IMR-90 (cell line): Measurements from ENCODE around the gene CLDN10. TPM values are rescaled to one million over a fixed set of nuclear protein-coding genes. Genes with fewer than 3 reads are reported as not detected.

Experiments
- ATAC-seq: fragments of 200-7000 bp; cut with Tn5 transposase; 2 replicates; pipeline ENCODE4 v1.9.1; 2020; ENCODE audit warnings: low read depth, mild to moderate bottlenecking, moderate library complexity
- BruUV-seq: library from RNA; stranded (reverse); fragments of 400-500 nt; replicated peaks from 2 replicates; lab custom pipeline; 2021; lab: Mats Ljungman, UMichigan
- CTCF ChIA-PET: fragments of 300-600 bp; formaldehyde crosslinking; extraction: SDS; loops from one replicate; lab custom pipeline; 2021; ENCODE audit warnings: antibody characterized with exemption; lab: Yijun Ruan, JAX
- POLR2A ChIA-PET: fragments of 300-600 bp; sonication (Branson Sonifier 250); formaldehyde crosslinking; loops from one replicate; lab custom pipeline; 2022; ENCODE audit warnings: antibody characterized with exemption; ENCODE audit not compliant: unreplicated experiment; lab: Charles Lee
- DNase-seq: peaks from one replicate; pipeline ENCODE4 v3.0.0; 2013
- H2AFZ ChIP-seq: replicated peaks from 2 replicates; pipeline ENCODE3; 2013; ENCODE audit warnings: low read length, mild to moderate bottlenecking; ENCODE audit not compliant: poor library complexity
- H2AK5ac ChIP-seq: 2 replicates; pipeline ENCODE4 v1.6.1; 2013; ENCODE audit warnings: low read depth, low read length, inconsistent platforms
- H2AK9ac ChIP-seq: replicated peaks from 2 replicates; pipeline ENCODE3; 2013; ENCODE audit warnings: mild to moderate bottlenecking, low read depth, low read length, moderate library complexity; ENCODE audit not compliant: poor library complexity
- H2BK120ac ChIP-seq: 2 replicates; pipeline ENCODE4 v1.6.1; 2013; ENCODE audit warnings: low read depth, low read length, inconsistent platforms
- H2BK15ac ChIP-seq: 3 replicates; pipeline ENCODE4 v1.6.1; 2013; ENCODE audit warnings: low read depth, low read length, inconsistent platforms
- H2BK20ac ChIP-seq: 2 replicates; pipeline ENCODE4 v1.6.1; 2013; ENCODE audit warnings: low read depth, mild to moderate bottlenecking, inconsistent platforms, low read length, moderate library complexity
- H2BK5ac ChIP-seq: 2 replicates; pipeline ENCODE4 v1.6.1; 2013; ENCODE audit warnings: mild to moderate bottlenecking, low read depth, low read length, inconsistent platforms; ENCODE audit not compliant: poor library complexity, severe bottlenecking
- H3K14ac ChIP-seq: replicated peaks from 2 replicates; pipeline ENCODE4 v1.6.1; 2013; ENCODE audit warnings: low read depth, low read length, inconsistent platforms
- H3K18ac ChIP-seq: 2 replicates; pipeline ENCODE4 v1.6.1; 2013; ENCODE audit warnings: low read depth, low read length, control low read depth
- H3K23ac ChIP-seq: 2 replicates; pipeline ENCODE4 v1.6.1; 2013; ENCODE audit warnings: low read depth, low read length, inconsistent platforms
- H3K27ac ChIP-seq: 2 replicates; pipeline ENCODE4 v1.5.1; 2013; ENCODE audit warnings: mild to moderate bottlenecking, control low read depth, low read length; ENCODE audit not compliant: insufficient read depth
- H3K27me3 ChIP-seq: 2 replicates; pipeline ENCODE4 v1.6.1; 2013; ENCODE audit warnings: low read length; ENCODE audit not compliant: control insufficient read depth, insufficient read depth
- H3K36me3 ChIP-seq: 2 replicates; pipeline ENCODE4 v1.6.1; 2013; ENCODE audit warnings: low read length, mixed read lengths; ENCODE audit not compliant: control insufficient read depth, insufficient read depth
- H3K4ac ChIP-seq: 2 replicates; pipeline ENCODE4 v1.6.1; 2013; ENCODE audit warnings: low read depth, low read length, inconsistent platforms
- H3K4me1 ChIP-seq: 2 replicates; pipeline ENCODE4 v1.6.1; 2013; ENCODE audit warnings: low read length, mixed read lengths; ENCODE audit not compliant: control insufficient read depth, insufficient read depth
- H3K4me2 ChIP-seq: 2 replicates; pipeline ENCODE4 v1.6.1; 2013; ENCODE audit warnings: low read depth, mild to moderate bottlenecking, control low read depth, low read length, moderate library complexity
- H3K4me3 ChIP-seq: 2 replicates; pipeline ENCODE4 v1.5.1; 2013; ENCODE audit warnings: low read depth, mild to moderate bottlenecking, control low read depth, low read length, moderate library complexity; ENCODE audit not compliant: insufficient read depth
- H3K56ac ChIP-seq: 2 replicates; pipeline ENCODE4 v1.6.1; 2013; ENCODE audit warnings: low read length, inconsistent platforms; ENCODE audit not compliant: insufficient read depth; ENCODE audit errors: extremely low read depth
- H3K79me1 ChIP-seq, 2 experiments: 2 replicates each; pipeline ENCODE4 v1.6.1; 2013; ENCODE audit warnings: low read length in 2 of 2, inconsistent platforms in 1 of 2, low read depth in 1 of 2
- H3K9ac ChIP-seq: 2 replicates; pipeline ENCODE4 v1.6.1; 2013; ENCODE audit warnings: low read depth, low read length, control low read depth
- H3K9me1 ChIP-seq: 2 replicates; pipeline ENCODE4 v1.6.1; 2013; ENCODE audit warnings: low read length, inconsistent platforms; ENCODE audit not compliant: insufficient read depth
- H3K9me3 ChIP-seq: 2 replicates; pipeline ENCODE4 v1.6.1; 2013; ENCODE audit warnings: low read length; ENCODE audit not compliant: control insufficient read depth, insufficient read depth
- H4K20me1 ChIP-seq: 2 replicates; pipeline ENCODE4 v1.6.1; 2013; ENCODE audit warnings: low read length, inconsistent platforms; ENCODE audit not compliant: insufficient read depth
- H4K5ac ChIP-seq: 2 replicates; pipeline ENCODE4 v1.6.1; 2013; ENCODE audit warnings: mild to moderate bottlenecking, low read depth, low read length, control low read depth
- H4K8ac ChIP-seq, 2 experiments: 2 replicates each; pipeline ENCODE4 v1.6.1; 2013; ENCODE audit warnings: low read depth in 2 of 2, low read length in 2 of 2, control low read depth in 1 of 2, inconsistent platforms in 1 of 2
- H4K91ac ChIP-seq: 2 replicates; pipeline ENCODE4 v1.6.1; 2013; ENCODE audit warnings: low read depth, low read length, inconsistent platforms; ENCODE audit not compliant: insufficient read depth
- BHLHE40 ChIP-seq: fragments of 150-350 bp; IDR thresholded peaks from 2 replicates; pipeline ENCODE4 v1.6.1; 2016; ENCODE audit warnings: mild to moderate bottlenecking, low read depth, low read length
- CEBPB ChIP-seq: IDR thresholded peaks from 2 replicates; pipeline ENCODE4 v1.6.1; 2012; ENCODE audit warnings: low read depth, low read length, improper control_type of control experiment
- CHD1 ChIP-seq: IDR thresholded peaks from 2 replicates; pipeline ENCODE4 v1.6.1; 2012; ENCODE audit warnings: low read depth, low read length, improper control_type of control experiment
- CTCF ChIP-seq: conservative IDR thresholded peaks from 2 replicates; pipeline ENCODE4 v1.5.1; 2012; ENCODE audit warnings: mild to moderate bottlenecking, low read depth, low read length, improper control_type of control experiment
- ELK1 ChIP-seq: fragments of 150-350 bp; IDR thresholded peaks from 2 replicates; pipeline ENCODE4 v1.6.1; 2016; ENCODE audit warnings: low read depth, mild to moderate bottlenecking, low read length, moderate library complexity, borderline replicate concordance
- FOS ChIP-seq: fragments of 150-350 bp; IDR thresholded peaks from 2 replicates; pipeline ENCODE4 v1.6.1; 2016; ENCODE audit warnings: low read depth, low read length
- MAFK ChIP-seq: IDR thresholded peaks from 2 replicates; pipeline ENCODE4 v1.6.1; 2012; ENCODE audit warnings: low read depth, low read length, improper control_type of control experiment
- MAZ ChIP-seq: IDR thresholded peaks from 2 replicates; pipeline ENCODE4 v1.6.1; 2012; ENCODE audit warnings: low read depth, mild to moderate bottlenecking, low read length, improper control_type of control experiment, moderate library complexity, borderline replicate concordance
- MXI1 ChIP-seq: IDR thresholded peaks from 2 replicates; pipeline ENCODE4 v1.6.1; 2012; ENCODE audit warnings: low read depth, mild to moderate bottlenecking, low read length, moderate library complexity, borderline replicate concordance
- NFE2L2 ChIP-seq: fragments of 150-350 bp; IDR thresholded peaks from 2 replicates; pipeline ENCODE4 v1.6.1; 2016; ENCODE audit warnings: low read depth, mild to moderate bottlenecking, low read length
- POLR2A ChIP-seq: IDR thresholded peaks from 2 replicates; pipeline ENCODE4 v1.6.1; 2012; ENCODE audit warnings: mild to moderate bottlenecking, low read depth, low read length
- RAD21 ChIP-seq: IDR thresholded peaks from 2 replicates; pipeline ENCODE4 v1.6.1; 2012; ENCODE audit warnings: low read length, improper control_type of control experiment
- RCOR1 ChIP-seq: IDR thresholded peaks from 2 replicates; pipeline ENCODE4 v1.6.1; 2012; ENCODE audit warnings: mild to moderate bottlenecking, low read length, improper control_type of control experiment; ENCODE audit not compliant: insufficient replicate concordance
- RFX5 ChIP-seq: IDR thresholded peaks from 2 replicates; pipeline ENCODE4 v1.8.0; 2012; ENCODE audit warnings: low read depth, mild to moderate bottlenecking, low read length, moderate library complexity
- SMC3 ChIP-seq: fragments of 150-350 bp; IDR thresholded peaks from 2 replicates; pipeline ENCODE4 v1.6.1; 2016; ENCODE audit warnings: low read depth, mild to moderate bottlenecking, antibody characterized with exemption, low read length, moderate library complexity
- USF2 ChIP-seq: fragments of 150-350 bp; IDR thresholded peaks from 2 replicates; pipeline ENCODE4 v1.6.1; 2017; ENCODE audit warnings: mild to moderate bottlenecking, antibody characterized with exemption, low read length, low read depth
- WGBS, 2 experiments: methylation state at CpG; one replicate each; pipeline versions ENCODE4 v1.1.5 to v1.1.7; 2013; ENCODE audit warnings: missing lambda C conversion rate in 2 of 2; ENCODE audit not compliant: insufficient read length in 1 of 2; ENCODE audit errors: extremely low coverage in 2 of 2; 5-methylcytosine and 5-hydroxymethylcytosine counted together
- dilution Hi-C: fragments of 300-500 bp; cut with HindIII; formaldehyde crosslinking; loops from one replicate; pipeline ENCODE4 v1.14.3; 2018; ENCODE audit warnings: low sequenced_read_pairs; ENCODE audit not compliant: unreplicated experiment
- in situ Hi-C: fragments of 300-500 bp; cut with MboI; formaldehyde crosslinking; loops from 3 replicates; pipeline ENCODE4 v1.14.3; 2019; ENCODE audit warnings: low sequenced_read_pairs, inconsistent platforms, mixed read lengths
- intact Hi-C: fragments of 100-400 bp; cut with micrococcal nuclease; formaldehyde crosslinking; loops from 2 replicates; pipeline ENCODE4 v1.10.0; 2022
- polyA plus RNA-seq, 3 experiments: library from polyadenylated mRNA; depleted of rRNA; stranded (reverse); fragments of >200 nt; gene quantifications; 2 replicates each; pipeline ENCODE4 v1.2.3, GENCODE V29; 2012; ENCODE audit warnings: low replicate concordance in 1 of 3
- total RNA-seq: library from RNA; depleted of rRNA; stranded (reverse); fragments of >200 nt; gene quantifications from 2 replicates; pipeline ENCODE4 v1.2.3, GENCODE V29; 2012

CLDN10 gene
- total and polyA plus RNA-seq, 2 of the 4 experiments (the other 2 are of a cell fraction): not detected

- no peak overlapping the region for H4K8ac ChIP-seq
- H3K9me1 ChIP-seq: no peaks in the 10 kb centered on the region
- H3K36me3 ChIP-seq: no peaks in the 10 kb centered on the region
- no peak overlapping the region for H3K4me2 ChIP-seq
- no peak overlapping the region for H2BK15ac ChIP-seq
- no peak overlapping the region for H2BK120ac ChIP-seq
- H4K20me1 ChIP-seq: no peaks in the 10 kb centered on the region
- in situ Hi-C loops (no loop called here), dilution Hi-C loops (no loop called here), intact Hi-C loops (no loop called here)
- no peak overlapping the region for H3K18ac ChIP-seq
- H3K79me1 ChIP-seq: no peaks in the 10 kb centered on the region
- H2BK20ac ChIP-seq: no peak overlapping the region
- BruUV-seq: no TSS peak
- H3K4me3 ChIP-seq: no peak overlapping the region
- no peak overlapping the region for H2AK5ac ChIP-seq
- DNase-seq (no peak), ATAC-seq (no peak)
- no peak overlapping the region for H3K56ac ChIP-seq
- no peak overlapping the region for H4K5ac ChIP-seq
- no peak overlapping the region for H2BK5ac ChIP-seq
- H3K9me3 ChIP-seq: no peaks in the 10 kb centered on the region
- TF ChIP-seq RAD21 (no peak), SMC3 (no peak), CEBPB (no peak), CTCF (no peak), CHD1 (no peak), MAFK (no peak), RCOR1 (no peak), USF2 (no peak), POLR2A (no peak), ELK1 (no peak), BHLHE40 (no peak), RFX5 (no peak), FOS (no peak), MAZ (no peak), MXI1 (no peak), NFE2L2 (no peak)
- peaks cover 3% of the 10 kb centered on the region; the same call in 1 of the 2 replicates for H3K4me1 ChIP-seq
- H2AFZ ChIP-seq: no peak overlapping the region
- H2AK9ac ChIP-seq: no peak overlapping the region
- 80% methylated on average over 3 of the region's 6 CpGs; no CpG with 5 or more reads in 1 of the 2 experiments for WGBS, 2 experiments
- no peak overlapping the region for H3K23ac ChIP-seq
- no peak overlapping the region for H3K4ac ChIP-seq
- CTCF ChIA-PET: no interaction called here
- peaks cover 28% of the 10 kb centered on the region for H3K27me3 ChIP-seq
- H3K27ac ChIP-seq: no peak overlapping the region
- H3K9ac ChIP-seq: no peak overlapping the region
- POLR2A ChIA-PET: no interaction called here
- H4K91ac ChIP-seq: no peak overlapping the region
- no peak overlapping the region for H3K14ac ChIP-seq
Measured at GRCh38 chr13:95560387-95560786, 7.9 kb downstream of the CLDN10 start.
